GM18519 (cell line): Measurements from ENCODE around the gene NADSYN1.
"Not testable (repeated sequence)": the region's sequence is repeated elsewhere in the genome, so short reads cannot be mapped to it uniquely, and the experiment has no call there.

ENCODE experiments used
- ATAC-seq: cut with Tn5 transposase; IDR thresholded peaks from one replicate; pipeline ENCODE4 v1.9.1; 2021; ENCODE audit warnings: mild to moderate bottlenecking, moderate library complexity; ENCODE audit not compliant: unreplicated experiment, low FRiP score

NADSYN1 gene

GRCh38 chr11:71453037-71453917 lies at the start of gene NADSYN1:
Gene NADSYN1, plus strand, starts transcription at chr11:71453203. Its CDS starts 94 bp downstream, at chr11:71453297.
- ATAC-seq = no peak

DNA sequence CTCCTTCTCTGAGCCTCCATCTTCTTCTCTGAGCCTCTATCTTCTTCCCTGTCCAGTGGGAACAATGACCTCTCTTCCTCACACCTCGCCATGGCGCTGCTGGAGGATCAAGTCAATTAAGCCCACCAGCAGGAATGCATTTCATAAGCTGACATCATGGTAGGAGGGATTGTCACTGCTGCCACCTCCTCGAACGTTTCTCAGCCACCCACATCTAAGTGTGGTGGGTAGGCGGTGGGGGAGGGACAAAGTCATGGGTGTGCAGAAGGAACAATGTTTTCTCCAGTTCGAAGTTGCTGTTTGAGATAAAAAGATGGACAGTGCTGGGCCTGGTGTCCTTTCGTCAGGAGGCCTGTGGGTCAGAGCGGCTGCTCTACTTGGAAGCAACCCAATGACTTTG lies 48.8 kb upstream of the NADSYN1 start:
- no peak for ATAC-seq

- ATAC-seq = no peak
Observed at GRCh38 chr11:71406681-71407080, 46.3 kb upstream of the NADSYN1 start.

GRCh38 chr11:71407356-71407755 lies 45.6 kb upstream of the NADSYN1 start:
- no peak for ATAC-seq

DNA sequence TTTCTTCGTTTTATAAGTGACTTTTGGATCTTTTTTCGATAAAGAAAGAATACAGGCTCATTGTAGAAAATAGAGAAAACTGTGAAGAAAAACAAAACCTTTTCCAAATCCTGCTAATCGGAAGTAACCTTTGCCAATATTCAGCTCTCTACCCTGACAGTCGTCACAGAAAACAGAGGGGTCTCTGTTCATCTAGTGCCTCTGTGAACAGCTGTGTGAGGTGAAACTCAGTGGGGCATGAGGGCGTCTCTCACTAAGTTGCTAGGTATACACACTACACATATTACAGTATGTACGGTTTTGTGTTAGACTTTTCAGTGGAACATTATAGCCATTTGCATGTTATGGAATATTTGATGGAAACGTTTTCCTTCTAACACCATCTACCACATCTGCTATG lies 44.2 kb upstream of the NADSYN1 start:
- no peak for ATAC-seq

DNA sequence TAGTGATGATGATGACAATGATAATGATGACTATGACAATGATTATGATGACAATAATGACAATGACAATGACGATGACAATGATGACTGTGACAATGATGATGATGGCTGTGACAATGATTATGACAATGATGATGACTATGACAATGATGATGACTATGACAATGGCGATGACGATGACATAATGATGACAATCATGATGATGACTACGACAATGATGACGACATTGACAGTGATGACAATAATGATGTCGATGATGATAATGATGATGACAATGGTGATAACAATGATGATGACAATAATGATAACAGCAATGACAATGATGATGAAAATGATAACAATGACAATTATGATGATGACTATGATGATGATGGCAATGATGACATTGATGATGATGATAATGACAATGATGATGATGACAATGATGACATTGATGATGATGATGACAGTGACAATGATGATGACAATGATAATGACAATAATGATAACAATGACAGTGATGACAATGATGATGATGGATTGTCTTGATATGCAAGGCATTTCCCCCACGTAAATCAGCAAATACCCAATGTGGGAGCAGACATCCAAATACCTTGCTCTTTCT lies 42.5 kb upstream of the NADSYN1 start:
- no peak for ATAC-seq

- ATAC-seq = no peak
Observed at GRCh38 chr11:71414645-71415044, 38.4 kb upstream of the NADSYN1 start.

DNA sequence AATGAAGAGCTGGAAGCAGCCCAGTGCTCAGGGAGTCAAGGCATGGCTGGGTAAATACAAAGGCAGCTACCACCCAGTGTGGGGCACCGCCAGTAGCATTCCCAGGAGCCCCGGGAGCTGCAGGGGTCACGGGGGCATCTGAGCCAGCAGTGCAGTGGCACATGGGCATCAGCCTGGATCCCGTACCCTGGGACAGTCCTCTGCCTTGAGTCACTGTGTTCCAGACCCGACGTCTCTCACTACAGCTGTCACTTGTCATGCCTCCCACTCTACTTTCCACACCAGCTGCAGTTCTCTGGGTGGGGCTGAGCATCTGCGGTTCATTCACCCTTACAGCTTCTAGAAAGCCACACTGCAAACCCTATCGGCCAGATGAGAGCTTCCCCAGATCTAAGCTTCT lies 34.4 kb upstream of the NADSYN1 start:
- ATAC-seq = no peak

- no peak for ATAC-seq
Observed at GRCh38 chr11:71420455-71421241, 32.4 kb upstream of the NADSYN1 start.

GRCh38 chr11:71421392-71421950 lies 31.5 kb upstream of the NADSYN1 start:
- ATAC-seq = no peak

- not testable (repeated sequence) for ATAC-seq
Observed at GRCh38 chr11:71422318-71422717, 30.7 kb upstream of the NADSYN1 start.

- ATAC-seq = no peak
Observed at GRCh38 chr11:71423181-71423790, 29.7 kb upstream of the NADSYN1 start.

DNA sequence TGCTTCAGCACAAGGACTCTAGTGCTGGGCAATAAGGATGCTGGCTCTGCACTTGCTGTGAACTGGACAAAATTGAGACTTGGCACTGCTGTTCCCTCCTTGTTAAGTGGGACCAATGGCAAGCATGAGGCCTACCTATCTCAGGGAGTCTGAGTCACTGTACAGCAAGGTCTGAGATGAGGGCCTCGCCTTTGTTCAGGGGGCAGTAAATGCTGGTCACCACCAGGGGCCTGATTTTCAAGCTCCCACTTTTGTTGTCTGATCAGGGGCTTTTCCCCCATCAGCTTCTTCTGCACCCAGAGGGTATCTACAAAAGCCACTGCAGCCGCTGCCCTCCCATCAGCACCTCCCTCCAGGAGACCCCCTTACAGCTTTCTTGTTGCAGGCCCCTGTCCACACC lies 27.6 kb upstream of the NADSYN1 start:
- ATAC-seq = no peak

DNA sequence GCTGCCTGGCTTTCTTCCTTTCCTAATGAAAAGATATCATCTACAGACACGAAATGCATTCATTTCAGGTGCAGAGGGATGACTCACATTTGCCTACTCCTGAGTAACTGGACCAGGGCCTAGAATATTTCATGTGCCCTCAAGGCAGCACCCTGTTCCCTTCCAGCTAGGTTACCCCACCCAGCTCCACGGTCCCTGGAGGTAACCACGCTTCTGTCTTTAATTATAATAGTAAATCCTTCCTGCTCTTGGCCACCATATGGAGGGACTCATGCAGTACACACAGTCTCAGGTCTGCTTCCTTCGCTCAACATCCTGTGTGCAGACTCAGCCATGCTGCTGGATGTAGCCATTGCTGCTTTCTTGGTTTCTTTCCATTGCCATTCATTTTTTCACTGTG lies 27.1 kb upstream of the NADSYN1 start:
- no peak for ATAC-seq

DNA sequence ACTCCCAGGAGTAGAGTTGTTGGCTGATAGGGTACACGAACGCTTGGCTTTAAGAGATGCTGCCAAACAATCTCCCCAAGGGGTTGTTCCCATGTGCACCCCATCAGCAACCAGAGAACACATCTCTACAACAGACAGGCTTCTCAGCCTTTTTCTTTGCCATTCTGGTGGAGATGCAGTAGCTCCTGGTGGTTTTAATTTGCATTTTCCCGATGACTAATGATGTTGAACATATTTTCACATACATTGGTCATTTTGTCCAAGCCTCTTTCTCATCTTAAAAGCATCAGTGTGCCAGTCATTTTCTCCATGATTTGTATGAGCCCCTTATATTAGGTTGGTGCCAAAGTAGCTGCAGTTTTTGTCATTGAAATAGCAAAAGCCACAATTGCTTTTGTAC lies 26.6 kb upstream of the NADSYN1 start:
- no peak for ATAC-seq

- no peak for ATAC-seq
Observed at GRCh38 chr11:71428861-71429435, 24.1 kb upstream of the NADSYN1 start.

DNA sequence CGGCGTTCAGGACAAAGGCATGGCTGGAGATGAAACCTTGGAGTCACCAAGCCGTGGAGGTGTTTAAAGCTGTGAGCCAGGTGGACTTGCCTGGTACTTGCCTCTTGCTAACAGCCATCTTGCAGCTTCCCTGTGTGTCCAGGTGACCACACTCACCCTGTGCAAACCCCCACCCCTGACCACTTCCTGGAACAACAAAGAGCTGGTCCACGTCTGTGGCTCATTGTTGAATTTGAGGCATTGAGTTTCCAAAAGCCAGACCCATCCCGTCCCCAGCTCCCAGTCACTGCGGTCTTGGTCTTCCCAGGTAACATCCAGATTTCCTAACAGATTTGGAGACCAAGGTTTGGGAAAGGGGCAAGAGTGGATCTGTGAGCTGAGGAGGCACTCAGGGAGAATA lies 23.3 kb upstream of the NADSYN1 start:
- no peak for ATAC-seq

GRCh38 chr11:71430166-71430565 lies 22.8 kb upstream of the NADSYN1 start:
- ATAC-seq = no peak

DNA sequence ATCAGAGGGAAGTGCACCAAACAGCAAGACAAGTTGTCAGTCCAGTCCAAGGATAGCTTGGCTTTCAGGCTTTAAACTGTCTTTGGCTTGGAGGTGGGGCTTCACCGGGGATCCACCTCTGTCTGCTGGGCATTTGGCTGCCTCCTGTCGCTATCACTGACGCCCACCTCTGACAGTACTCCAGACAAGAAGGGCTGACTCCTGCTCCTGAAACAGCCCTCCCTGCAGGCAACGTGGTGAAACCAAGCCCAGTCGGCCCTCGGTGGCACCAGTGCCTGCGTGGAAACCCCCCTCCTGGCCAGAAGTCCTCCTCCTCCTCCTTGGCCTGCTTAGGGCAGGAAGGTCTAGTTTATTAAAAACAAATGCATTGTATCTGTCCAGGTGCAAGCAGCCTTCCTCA lies 21.7 kb upstream of the NADSYN1 start:
- ATAC-seq = no peak
